Activated CD4-positive, alpha-beta memory T cell treated with anti-CD3 and anti-CD28 coated beads, Interleukin-2, amount 10 ng/mL, durations not matched to agents 7 days and 5 days (primary cell): ENCODE results near the gene TRIM41. TPM values are rescaled to one million over a fixed set of nuclear protein-coding genes. Genes with fewer than 3 reads are reported as not detected.

Experiments
- CTCF ChIA-PET: fragments of 350-600 bp; sonication (Branson Sonifier 250); formaldehyde crosslinking; loops from one replicate; lab custom pipeline; 2021; ENCODE audit warnings: antibody characterized with exemption, inconsistent platforms; lab: Charles Lee
- POLR2A ChIA-PET: fragments of 350-600 bp; sonication (Branson Sonifier 250); formaldehyde crosslinking; loops from one replicate; lab custom pipeline; 2021; ENCODE audit warnings: antibody characterized with exemption; lab: Charles Lee
- DNase-seq: peaks from one replicate; pipeline ENCODE4 v3.0.0-alpha.2; 2020
- H3K27ac Mint-ChIP-seq: one replicate; pipeline ENCODE4 v1.8.0; 2021; ENCODE audit warnings: mild to moderate bottlenecking, mixed read lengths
- H3K27me3 Mint-ChIP-seq: one replicate; pipeline ENCODE4 v1.8.0; 2021; ENCODE audit warnings: mixed read lengths
- H3K36me3 Mint-ChIP-seq: one replicate; pipeline ENCODE4 v1.8.0; 2021; ENCODE audit warnings: low read depth, mixed read lengths
- H3K4me1 Mint-ChIP-seq: one replicate; pipeline ENCODE4 v1.8.0; 2021; ENCODE audit warnings: mixed read lengths
- H3K4me3 Mint-ChIP-seq: one replicate; pipeline ENCODE4 v1.8.0; 2021; ENCODE audit warnings: mild to moderate bottlenecking, mixed read lengths
- H3K9me3 Mint-ChIP-seq: one replicate; pipeline ENCODE4 v1.8.0; 2021; ENCODE audit warnings: mixed read lengths
- total RNA-seq, 2 experiments: library from RNA; stranded (reverse); gene quantifications; one replicate each; pipeline ENCODE4 v1.2.3, GENCODE V29; 2021

TRIM41 gene
- total RNA-seq, 2 experiments from 2014 or later, result 42.4 to 43.7 TPM

GRCh38 chr5:181217111-181217802 lies 5.8 kb upstream of the TRIM41 start:
- H3K9me3 Mint-ChIP-seq, result no peaks in the 10 kb centered on the region
- peak; percentile 61 for DNase-seq
- H3K27me3 Mint-ChIP-seq, result peaks cover 7% of the 10 kb centered on the region
- peak overlapping the region; percentile 87 for H3K4me3 Mint-ChIP-seq
- ChIA-PET CTCF (interaction anchor here (1.8 to 2.3 kb wide), 2 partner anchors 10 to 26 kb away, joined by 4 to 13 read pairs; no protein-coding TSS in a partner anchor), POLR2A (interaction anchor here (1.0 to 2.4 kb wide), 5 partner anchors 9 to 44 kb away, joined by 3 to 12 read pairs (median 10); partner anchors contain the start of genes RACK1 and TRIM52)
- peaks cover 8% of the 10 kb centered on the region for H3K36me3 Mint-ChIP-seq
- H3K27ac Mint-ChIP-seq, result peak overlapping the region; percentile 89
- peaks cover 56% of the 10 kb centered on the region for H3K4me1 Mint-ChIP-seq

GRCh38 chr5:181217803-181218062 lies 5.3 kb upstream of the TRIM41 start:
- ChIA-PET POLR2A (interaction anchor here (1.0 to 2.4 kb wide), 3 partner anchors 10 to 33 kb away, joined by 3 to 12 read pairs (median 10); partner anchors contain the start of gene RACK1), CTCF (interaction anchor here (2.3 kb wide), 1 partner anchor 10 kb away, joined by 13 read pairs; no protein-coding TSS in a partner anchor)
- Mint-ChIP-seq H3K9me3 (no peaks in the 10 kb centered on the region), H3K27ac (peak overlapping the region; percentile 89), H3K36me3 (peaks cover 9% of the 10 kb centered on the region), H3K4me3 (peak overlapping the region; percentile 87), H3K4me1 (peaks cover 59% of the 10 kb centered on the region), H3K27me3 (peaks cover 8% of the 10 kb centered on the region)
- DNase-seq, result peak; percentile 48

GRCh38 chr5:181218795-181219124 lies 4.3 kb upstream of the TRIM41 start:
- Mint-ChIP-seq H3K9me3 (no peaks in the 10 kb centered on the region), H3K27ac (peak overlapping the region; percentile 89), H3K4me3 (peak overlapping the region; percentile 87), H3K27me3 (peaks cover 4% of the 10 kb centered on the region), H3K36me3 (peaks cover 9% of the 10 kb centered on the region), H3K4me1 (peaks cover 64% of the 10 kb centered on the region)
- ChIA-PET POLR2A (no interaction called here), CTCF (no interaction called here)
- DNase-seq, result no peak

- no peak for DNase-seq
- H3K27me3 Mint-ChIP-seq, result peaks cover 4% of the 10 kb centered on the region
- H3K27ac Mint-ChIP-seq, result peak overlapping the region; percentile 51
- peaks cover 68% of the 10 kb centered on the region for H3K4me1 Mint-ChIP-seq
- H3K4me3 Mint-ChIP-seq, result peak overlapping the region; percentile 21
- ChIA-PET CTCF (no interaction called here), POLR2A (interaction anchor here (1.5 to 1.6 kb wide), 2 partner anchors 13 to 41 kb away, joined by 5 to 6 read pairs; partner anchors contain the start of gene TRIM52)
- H3K36me3 Mint-ChIP-seq, result peaks cover 12% of the 10 kb centered on the region
- no peaks in the 10 kb centered on the region for H3K9me3 Mint-ChIP-seq
These were observed 3.6 kb upstream of the TRIM41 start for GRCh38 chr5:181219262-181220177.

- Mint-ChIP-seq H3K4me1 (peaks cover 74% of the 10 kb centered on the region), H3K9me3 (no peaks in the 10 kb centered on the region), H3K4me3 (peak overlapping the region; percentile 21), H3K27ac (peak overlapping the region; percentile 100), H3K36me3 (peaks cover 16% of the 10 kb centered on the region), H3K27me3 (peaks cover 4% of the 10 kb centered on the region)
- ChIA-PET CTCF (no interaction called here), POLR2A (interaction anchor here (1.0 to 1.6 kb wide), 3 partner anchors 13 to 47 kb away, joined by 3 to 6 read pairs (median 5); partner anchors contain the start of gene TRIM52)
- no peak for DNase-seq
These were observed 2.9 kb upstream of the TRIM41 start for GRCh38 chr5:181220178-181220515.

- Mint-ChIP-seq H3K27ac (peak overlapping the region; percentile 100), H3K9me3 (no peaks in the 10 kb centered on the region), H3K36me3 (peaks cover 19% of the 10 kb centered on the region), H3K4me3 (peak overlapping the region; percentile 99), H3K4me1 (peaks cover 83% of the 10 kb centered on the region), H3K27me3 (peaks cover 4% of the 10 kb centered on the region)
- peak; percentile 72 for DNase-seq
- POLR2A ChIA-PET, result interaction anchor here (0.6 to 31.8 kb wide), 8 partner anchors 15 to 390 kb away, joined by 3 to 1091 read pairs (median 8); partner anchors contain the start of genes RACK1, TRIM52 and TRIM7
- CTCF ChIA-PET, result interaction anchor here (2.8 kb wide), 1 partner anchor 32 kb away, joined by 11 read pairs; no protein-coding TSS in a partner anchor
These were observed 1.8 kb upstream of the TRIM41 start for GRCh38 chr5:181221105-181221791.

- Mint-ChIP-seq H3K4me3 (peak overlapping the region; percentile 99), H3K36me3 (peaks cover 23% of the 10 kb centered on the region), H3K27me3 (peaks cover 4% of the 10 kb centered on the region), H3K4me1 (peaks cover 81% of the 10 kb centered on the region), H3K27ac (peak overlapping the region; percentile 100), H3K9me3 (no peaks in the 10 kb centered on the region)
- CTCF ChIA-PET, result interaction anchor here (1.0 to 2.8 kb wide), 8 partner anchors 15 to 54 kb away, joined by 3 to 11 read pairs (median 4); partner anchors contain the start of gene RACK1
- DNase-seq, result peak; percentile 94
- POLR2A ChIA-PET, result interaction anchor here (0.6 to 31.8 kb wide), 14 partner anchors 9 to 419 kb away, joined by 3 to 1091 read pairs (median 4); partner anchors contain the start of genes RACK1, TRIM52 and TRIM7
These were observed 1.1 kb upstream of the TRIM41 start for GRCh38 chr5:181221792-181222629.

GRCh38 chr5:181222630-181223057 lies 437 bp upstream of the TRIM41 start:
- DNase-seq, result no peak
- peaks cover 23% of the 10 kb centered on the region for H3K36me3 Mint-ChIP-seq
- ChIA-PET POLR2A (interaction anchor here (0.7 to 31.8 kb wide), 13 partner anchors 8 to 420 kb away, joined by 3 to 1091 read pairs (median 4); partner anchors contain the start of genes RACK1, TRIM52 and TRIM7), CTCF (interaction anchor here (1.0 to 2.8 kb wide), 9 partner anchors 16 to 54 kb away, joined by 3 to 11 read pairs (median 4); partner anchors contain the start of genes RACK1 and TRIM7)
- peaks cover 74% of the 10 kb centered on the region for H3K4me1 Mint-ChIP-seq
- no peaks in the 10 kb centered on the region for H3K9me3 Mint-ChIP-seq
- peak overlapping the region; percentile 99 for H3K4me3 Mint-ChIP-seq
- H3K27me3 Mint-ChIP-seq, result peaks cover 4% of the 10 kb centered on the region
- H3K27ac Mint-ChIP-seq, result peak overlapping the region; percentile 100

GRCh38 chr5:181223729-181224389 lies 778 bp downstream of the TRIM41 start:
- H3K27me3 Mint-ChIP-seq, result peaks cover 4% of the 10 kb centered on the region
- no peaks in the 10 kb centered on the region for H3K9me3 Mint-ChIP-seq
- H3K36me3 Mint-ChIP-seq, result peaks cover 19% of the 10 kb centered on the region
- H3K4me3 Mint-ChIP-seq, result peak overlapping the region; percentile 99
- peak overlapping the region; percentile 100 for H3K27ac Mint-ChIP-seq
- ChIA-PET POLR2A (interaction anchor here (0.9 to 31.8 kb wide), 7 partner anchors 9 to 931 kb away, joined by 3 to 1091 read pairs (median 11); partner anchors contain the start of genes RACK1, TRIM52 and TRIM7), CTCF (interaction anchor here (1.4 to 2.8 kb wide), 3 partner anchors 19 to 35 kb away, joined by 3 to 11 read pairs (median 4); partner anchors contain the start of genes RACK1 and TRIM7)
- H3K4me1 Mint-ChIP-seq, result peaks cover 64% of the 10 kb centered on the region
- DNase-seq, result no peak

GRCh38 chr5:181224390-181225229 lies 1.5 kb downstream of the TRIM41 start:
- peaks cover 67% of the 10 kb centered on the region for H3K4me1 Mint-ChIP-seq
- H3K4me3 Mint-ChIP-seq, result peak overlapping the region; percentile 99

More at GRCh38 chr5:181224390-181225229, 1.5 kb downstream of the TRIM41 start:
- ChIA-PET POLR2A (interaction anchor here (0.9 to 31.8 kb wide), 4 partner anchors 8 to 34 kb away, joined by 3 to 1091 read pairs (median 72); partner anchors contain the start of genes RACK1, TRIM52 and TRIM7), CTCF (interaction anchor here (1.6 to 2.8 kb wide), 2 partner anchors 20 to 36 kb away, joined by 4 to 11 read pairs; partner anchors contain the start of gene RACK1)
- Mint-ChIP-seq H3K9me3 (no peaks in the 10 kb centered on the region), H3K27ac (peak overlapping the region; percentile 100), H3K27me3 (peaks cover 4% of the 10 kb centered on the region), H3K36me3 (peaks cover 26% of the 10 kb centered on the region)
- peak; percentile 57 for DNase-seq
